GM21528 (cell line): ENCODE results near the gene GPC6.

Experiments used
- ATAC-seq: cut with Tn5 transposase; IDR thresholded peaks from one replicate; pipeline ENCODE4 v1.9.1; 2021; ENCODE audit warnings: mild to moderate bottlenecking, moderate library complexity; ENCODE audit not compliant: unreplicated experiment, low FRiP score

Gene GPC6

DNA sequence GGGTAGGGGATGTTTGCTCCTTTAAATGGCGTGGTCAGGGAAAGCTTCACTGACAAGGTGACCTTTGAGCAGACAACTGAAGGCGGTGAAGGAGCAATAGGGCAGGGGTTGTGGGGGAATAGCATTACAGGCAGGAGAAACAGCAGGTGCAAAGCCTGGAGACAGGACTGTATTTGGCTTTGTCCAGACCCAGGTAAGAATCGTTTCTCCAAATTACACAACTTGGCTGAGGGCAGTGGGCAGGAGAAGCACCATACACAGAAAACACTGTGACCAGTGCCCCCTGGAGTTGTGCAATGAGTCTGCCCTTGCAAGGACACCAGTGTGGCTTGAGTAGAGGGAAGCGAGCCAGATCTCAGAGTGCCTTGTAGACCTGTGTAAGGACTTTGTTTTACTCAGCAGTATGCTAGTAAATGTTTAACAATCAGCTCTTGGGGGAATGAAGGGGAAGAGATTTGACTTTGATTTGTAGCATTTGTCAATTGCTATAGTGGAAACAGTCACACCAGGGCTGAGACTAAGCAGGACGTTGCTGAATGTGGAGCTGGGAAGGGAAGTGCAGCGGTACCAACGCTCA is 892.8 kb downstream of the GPC6 start:
- no peak for ATAC-seq

DNA sequence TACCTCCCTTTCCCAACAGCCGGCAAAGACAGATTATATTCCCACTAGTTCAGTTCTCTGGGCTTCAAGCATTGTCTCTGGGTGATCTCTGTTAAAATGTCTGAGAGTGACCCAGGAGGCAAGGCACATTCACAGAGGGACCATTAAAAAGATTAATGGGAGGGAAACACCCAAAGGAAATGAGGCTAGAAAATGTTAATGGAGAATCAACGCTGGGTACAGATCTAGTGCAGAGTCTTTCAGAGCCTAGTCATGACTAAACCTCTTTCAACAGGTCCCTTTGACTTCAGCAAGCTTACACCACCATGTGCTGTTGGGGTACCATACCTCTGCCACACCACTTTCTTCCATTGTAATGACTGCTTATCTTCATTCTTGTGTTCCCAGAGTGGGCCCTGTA is 894.3 kb downstream of the GPC6 start:
- ATAC-seq = no peak

DNA sequence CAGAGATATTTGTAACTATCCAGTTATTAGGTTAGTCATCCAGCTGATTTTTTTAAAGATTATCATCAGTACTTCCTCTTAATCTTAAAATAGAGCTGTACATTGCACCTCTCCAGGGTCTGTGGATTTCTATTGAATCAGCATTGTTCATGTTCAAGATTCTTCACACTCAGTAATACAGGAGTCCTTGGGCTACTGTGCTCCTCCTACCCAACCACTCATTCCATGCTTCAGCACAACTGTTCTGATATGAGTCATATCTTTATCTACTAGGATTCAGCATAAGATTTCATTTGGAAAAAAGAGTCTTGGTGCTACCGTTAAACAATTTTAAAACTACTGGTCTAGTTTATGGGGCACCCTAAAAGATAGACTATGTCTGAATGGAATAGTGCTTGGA is 895.1 kb downstream of the GPC6 start:
- ATAC-seq = no peak

DNA sequence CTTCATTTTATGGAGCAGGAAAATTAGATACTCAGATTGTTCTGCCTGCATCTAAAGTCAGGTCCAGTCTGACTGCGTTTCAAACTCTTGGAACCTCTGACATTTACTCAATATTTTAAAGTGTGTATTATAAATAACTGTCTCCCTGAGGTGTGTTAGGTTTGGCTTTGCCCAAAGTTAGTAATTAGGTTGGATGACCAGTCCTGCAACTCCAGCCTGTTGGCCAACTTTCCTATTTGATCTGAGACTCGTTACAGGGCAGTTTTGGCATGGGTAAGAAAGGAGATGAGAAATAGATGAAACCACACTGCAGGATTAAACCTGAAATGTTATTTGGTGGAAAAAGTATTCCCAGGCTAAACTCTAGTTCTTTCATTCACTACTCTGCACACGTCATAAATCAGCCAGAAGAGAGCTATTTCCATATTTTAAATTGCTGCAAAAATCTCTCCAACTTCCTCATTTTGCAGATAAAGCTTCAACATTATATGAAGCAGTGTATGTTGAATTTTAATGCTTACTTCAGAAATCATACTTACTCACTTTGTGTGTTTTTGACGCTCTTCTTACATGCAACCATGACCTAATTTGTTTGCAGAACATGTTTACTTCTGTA is 895.8 kb downstream of the GPC6 start:
- no peak for ATAC-seq

DNA sequence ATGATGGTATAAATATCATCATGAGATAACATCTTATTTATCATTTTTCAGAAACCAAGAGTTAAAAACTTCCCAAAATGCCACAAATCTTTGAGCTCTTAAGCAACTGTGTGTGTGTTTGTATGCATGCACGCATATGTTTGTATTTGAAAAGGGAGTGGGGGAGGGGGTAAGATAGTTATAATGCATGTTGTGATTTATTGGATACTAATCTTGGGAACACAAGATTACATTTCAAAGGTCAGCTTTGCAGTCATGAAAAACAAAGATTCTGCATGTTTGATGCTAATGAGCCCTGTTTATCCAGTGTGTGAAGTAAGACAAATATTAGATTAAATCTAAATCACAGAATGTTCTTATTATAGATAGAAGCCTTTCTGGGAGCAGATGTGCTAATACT is 897.0 kb downstream of the GPC6 start:
- ATAC-seq = no peak

DNA sequence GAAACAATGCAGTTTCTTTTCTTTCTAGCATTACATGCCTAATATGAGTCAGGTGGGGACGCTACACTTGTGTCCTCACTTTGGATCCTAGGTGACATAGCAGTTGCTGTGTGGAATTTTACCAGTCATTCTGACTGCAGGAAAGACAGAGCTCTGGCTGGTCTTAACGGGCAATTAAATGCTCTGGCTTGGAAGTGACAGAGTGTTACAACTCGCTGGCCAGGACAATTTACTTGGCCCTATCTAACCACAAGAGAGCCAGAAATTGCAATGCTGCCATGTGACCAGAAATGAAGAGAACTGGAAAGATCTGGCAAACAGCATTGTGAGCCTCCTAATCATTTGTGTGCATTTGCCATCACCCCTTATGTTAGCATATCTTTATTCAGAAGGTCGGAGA is 901.8 kb downstream of the GPC6 start:
- ATAC-seq = no peak

DNA sequence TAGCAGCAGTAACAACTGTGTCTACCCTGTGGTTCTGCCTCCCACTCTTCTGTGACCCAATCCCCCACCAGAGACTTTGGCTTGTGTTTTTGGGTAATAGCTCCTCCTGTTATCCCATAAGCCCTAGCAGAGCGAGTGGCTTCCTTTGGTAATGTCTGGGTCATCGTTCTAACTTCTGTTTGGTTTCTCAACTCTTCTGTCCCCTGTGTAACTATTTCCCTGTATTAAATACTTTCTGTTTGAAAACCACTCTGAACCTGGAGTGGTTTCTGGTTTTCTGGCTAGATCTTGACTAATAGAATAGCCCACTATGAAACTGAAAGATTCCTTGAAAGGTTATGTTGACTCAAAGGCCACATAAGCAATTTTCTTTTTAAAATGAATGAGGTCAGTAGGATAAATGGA is 902.9 kb downstream of the GPC6 start:
- no peak for ATAC-seq

DNA sequence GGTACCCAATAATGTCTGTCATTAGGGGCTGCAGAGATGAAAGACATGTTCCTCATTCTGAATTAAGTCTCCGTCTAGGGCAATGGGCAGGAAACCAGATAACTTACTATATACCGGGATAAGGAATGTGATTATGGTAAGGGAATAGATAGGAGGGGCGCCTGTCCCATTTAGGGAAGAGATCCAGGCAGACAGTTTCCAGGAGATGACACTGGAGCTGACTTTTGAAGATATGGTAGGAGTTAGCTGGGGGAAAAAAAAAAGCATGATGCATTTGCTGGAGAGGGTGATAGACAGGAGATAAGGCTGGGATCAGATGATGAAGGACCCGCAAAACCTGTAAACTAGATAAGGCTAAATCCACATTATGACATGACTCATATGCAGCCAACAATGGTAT is 912.2 kb downstream of the GPC6 start:
- ATAC-seq = no peak

DNA sequence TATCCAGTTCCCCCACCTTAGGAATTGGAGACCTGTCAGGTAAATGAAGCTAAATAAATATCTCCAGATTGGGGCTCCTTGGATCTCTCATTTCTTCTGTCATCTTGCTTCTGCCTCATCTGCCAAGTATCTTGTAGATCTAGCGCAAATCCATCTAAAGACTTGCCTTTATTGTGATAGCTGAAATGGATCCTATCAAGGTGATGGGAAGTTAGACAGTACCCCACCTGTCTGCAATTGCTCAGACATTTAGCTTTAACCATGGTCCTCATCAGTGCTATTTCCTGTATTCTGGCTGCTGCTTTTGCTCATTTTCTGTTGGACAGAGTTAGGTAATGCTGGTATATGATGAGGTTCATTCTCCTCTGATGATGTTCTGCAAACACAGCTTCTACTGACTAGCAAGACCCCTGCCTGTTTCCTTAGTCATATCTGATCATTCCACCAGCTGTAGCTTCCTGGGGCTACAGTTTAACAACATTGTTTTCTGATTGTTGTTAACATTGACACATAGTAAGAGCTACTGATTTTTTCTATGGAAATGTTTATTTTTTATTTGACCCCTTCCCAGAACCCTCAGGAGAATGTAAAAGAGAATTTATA is 912.9 kb downstream of the GPC6 start:
- ATAC-seq = no peak

DNA sequence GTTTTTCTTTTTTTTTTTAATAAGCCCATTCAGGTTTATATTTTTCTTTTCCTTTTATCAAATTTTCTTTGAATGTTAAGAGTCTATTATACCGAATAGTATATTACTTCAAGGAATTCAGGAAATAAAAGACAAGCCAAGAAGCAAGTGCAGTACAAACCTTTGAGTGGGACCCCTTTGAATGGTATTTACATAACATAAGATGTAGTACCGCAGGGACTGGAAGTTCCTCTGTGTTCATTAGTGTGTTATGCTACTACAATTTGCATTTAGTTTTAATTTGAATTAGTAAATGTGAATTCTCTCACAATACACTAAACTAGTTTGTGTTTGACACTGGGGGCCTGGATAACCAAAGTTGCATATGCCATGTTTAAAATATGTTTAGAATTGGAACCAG is 913.4 kb downstream of the GPC6 start:
- ATAC-seq = no peak

DNA sequence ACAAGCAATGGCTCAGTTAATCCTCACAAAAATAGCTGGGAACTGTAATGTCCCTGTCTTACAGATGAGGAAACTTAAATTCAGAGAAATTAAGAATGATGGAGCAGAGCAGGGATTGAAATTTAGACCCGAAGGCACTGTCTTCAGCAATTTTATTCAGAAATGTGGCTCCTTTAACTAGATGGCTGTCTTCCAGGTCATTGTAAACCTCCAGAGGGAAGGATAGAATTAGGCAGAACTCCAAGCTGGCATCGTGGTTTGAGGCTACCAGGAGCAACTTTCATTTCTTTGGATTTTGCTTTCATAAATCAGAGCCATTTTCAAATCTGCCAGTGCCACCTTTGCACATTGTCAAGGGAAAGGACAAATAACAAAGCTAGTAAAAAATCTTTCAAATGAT is 913.9 kb downstream of the GPC6 start:
- no peak for ATAC-seq

DNA sequence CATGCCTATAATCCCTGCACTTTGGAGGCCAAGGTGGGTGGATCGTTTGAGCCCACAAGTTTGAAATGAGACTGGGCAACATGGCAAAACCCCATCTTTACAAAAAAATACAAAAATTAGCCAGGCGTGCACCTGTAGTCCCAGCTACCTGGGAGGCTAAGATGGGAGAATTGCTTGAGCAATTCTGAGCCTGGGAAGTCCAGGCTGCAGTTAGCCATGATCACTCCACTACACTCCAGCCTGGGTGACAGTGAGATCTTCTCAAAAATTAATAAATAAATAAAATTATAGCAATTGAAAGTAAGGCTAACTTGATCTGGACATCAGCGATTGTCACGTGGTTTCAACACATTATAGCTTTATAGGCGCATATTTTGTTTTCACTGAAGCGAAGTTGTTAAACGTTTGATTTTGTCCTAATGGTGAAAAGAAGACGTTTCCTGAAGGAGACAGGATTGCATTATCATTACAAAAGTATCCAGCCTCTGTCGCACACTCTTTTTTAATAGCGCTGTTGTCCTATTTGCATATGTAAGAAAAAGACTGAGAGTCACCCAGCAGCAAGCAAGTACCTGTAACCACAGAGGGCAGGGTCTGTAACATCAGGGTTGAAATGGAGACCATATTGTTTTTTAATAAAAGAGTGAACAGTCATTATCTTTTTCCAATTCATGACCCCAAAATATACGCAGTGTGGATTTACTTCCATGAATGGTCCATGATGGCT is 917.2 kb downstream of the GPC6 start:
- ATAC-seq = no peak

DNA sequence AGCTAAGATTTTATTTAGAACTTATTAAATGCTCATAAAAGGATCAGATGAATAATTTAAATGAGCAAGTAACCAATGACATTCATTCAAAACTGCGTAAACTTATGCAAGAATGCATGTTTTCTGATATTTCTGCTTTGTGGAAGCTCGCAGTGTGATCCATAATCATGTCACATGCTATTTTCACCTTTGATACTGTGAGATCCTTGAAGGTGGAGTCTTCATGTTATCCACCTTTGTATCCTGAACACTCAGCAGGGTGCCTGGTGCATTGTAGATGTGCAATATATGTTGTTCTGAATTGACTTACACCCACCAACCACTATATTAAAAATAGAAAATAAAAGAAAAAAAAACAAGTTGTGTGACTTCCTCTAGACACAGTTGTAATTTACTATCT is 919.4 kb downstream of the GPC6 start:
- ATAC-seq = no peak

DNA sequence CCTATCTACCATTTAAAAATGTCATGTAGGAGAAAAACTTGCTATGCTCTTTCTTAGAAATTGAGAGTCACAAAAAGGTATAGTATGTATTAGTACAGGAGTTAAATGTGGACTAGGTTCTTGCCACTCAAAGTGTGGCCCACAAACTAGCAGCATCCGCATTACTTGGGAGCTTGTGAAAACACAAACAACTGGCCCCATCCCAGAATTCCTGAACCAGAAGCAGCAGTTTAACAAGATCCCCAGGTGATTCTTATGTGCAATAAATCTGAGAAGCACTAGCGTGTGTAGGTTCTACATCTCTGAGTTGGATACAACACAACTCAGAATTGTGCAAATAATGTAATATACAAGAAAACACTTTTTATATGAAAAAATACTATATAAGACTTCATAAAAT is 927.0 kb downstream of the GPC6 start:
- no peak for ATAC-seq

DNA sequence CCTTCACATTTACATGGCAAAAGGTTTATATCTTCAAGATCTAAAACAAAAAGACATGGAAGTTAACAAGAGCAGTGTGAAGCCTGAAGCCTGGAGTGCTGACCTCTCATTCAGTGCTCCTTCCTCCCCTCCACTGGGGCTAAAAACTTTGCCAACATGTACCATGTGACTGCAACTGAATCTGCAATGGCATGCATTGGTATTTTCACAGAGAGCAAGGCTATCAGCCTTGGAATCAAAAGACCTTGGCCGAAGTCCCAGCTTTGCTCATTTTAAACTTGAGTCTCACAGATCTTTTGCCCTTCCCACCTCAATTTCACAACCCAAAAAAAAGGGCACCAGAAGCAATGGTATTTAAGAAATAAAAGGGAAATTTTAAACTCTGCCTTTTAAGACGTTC is 927.8 kb downstream of the GPC6 start:
- no peak for ATAC-seq

DNA sequence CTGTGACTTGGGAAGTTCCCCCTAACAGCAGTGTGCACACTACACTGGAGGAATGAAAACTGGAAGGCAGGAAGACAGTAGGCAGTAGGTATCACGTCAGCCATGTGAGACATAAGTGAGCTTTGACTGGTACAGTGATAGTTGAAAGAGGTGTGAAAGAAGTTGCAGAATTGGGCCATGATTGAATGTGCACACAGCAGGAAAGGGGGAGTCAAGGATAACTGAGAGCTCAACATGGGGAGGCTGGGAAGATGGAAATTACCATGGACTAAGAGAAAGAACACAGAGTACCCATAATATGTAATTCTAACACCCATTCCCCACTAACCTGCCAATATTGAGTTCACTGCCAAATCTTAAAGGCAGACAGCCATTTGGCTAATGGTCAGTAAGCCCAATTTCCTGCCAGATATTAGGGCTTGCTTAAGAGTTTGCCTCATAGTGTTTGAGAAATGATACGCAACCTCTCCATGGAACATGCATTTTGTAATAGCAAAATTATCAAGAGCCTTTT is 931.2 kb downstream of the GPC6 start:
- no peak for ATAC-seq

DNA sequence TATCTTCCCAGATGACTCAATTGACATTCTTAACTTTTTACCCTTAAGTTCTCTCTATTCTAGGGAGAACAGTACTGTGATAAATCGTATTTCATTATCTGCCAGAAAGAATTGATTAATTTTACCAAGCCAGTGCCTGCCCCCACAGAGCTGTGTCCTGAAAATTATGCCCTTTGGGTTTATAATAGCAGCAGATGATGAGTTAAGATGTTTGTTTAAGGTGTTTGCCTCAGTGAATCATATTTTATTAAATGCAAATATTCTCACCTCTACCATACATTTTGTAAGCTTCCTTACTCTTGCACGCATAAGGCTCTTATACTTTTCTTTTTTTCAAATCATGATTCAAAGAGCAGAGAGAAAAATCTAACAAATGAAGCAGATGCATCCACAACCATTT is 934.3 kb downstream of the GPC6 start:
- ATAC-seq = no peak

DNA sequence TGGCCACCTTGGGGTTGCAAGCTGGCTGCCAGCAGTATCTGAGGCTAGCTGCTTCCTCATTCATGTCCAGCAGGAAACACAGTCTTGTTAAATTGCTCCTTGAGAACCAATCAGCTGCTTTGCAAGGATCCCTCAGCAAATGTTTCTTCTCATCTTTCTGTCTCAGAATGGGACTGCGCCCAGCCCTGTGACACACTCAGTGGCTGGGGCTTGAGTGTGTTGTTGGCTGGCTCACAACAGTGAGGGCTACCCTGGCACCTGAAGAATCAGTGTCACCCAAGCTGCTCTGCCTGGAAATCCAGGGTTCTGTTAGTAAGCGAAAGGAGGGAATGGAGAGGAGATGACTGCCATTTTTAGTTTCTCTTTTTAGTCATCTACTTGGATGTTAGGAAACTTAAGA is 935.7 kb downstream of the GPC6 start:
- ATAC-seq = no peak

DNA sequence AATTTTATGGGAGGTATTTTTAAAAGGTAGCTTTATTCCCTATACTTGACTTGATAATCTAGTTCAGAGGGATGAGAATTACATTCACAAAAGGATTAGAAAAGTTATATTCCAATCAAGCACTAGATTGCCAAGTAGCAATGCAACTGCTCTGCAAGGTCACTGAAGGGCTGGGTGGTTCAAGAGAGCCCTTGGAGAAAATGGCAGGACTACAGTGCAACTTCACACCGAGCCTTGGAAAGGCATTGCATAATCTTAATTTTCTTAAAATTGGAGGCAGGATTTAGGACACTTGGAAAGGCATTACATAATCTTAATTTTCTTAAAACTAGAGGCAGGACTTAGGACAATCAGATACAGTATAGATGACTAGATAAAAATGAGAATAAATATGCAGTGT is 936.9 kb downstream of the GPC6 start:
- no peak for ATAC-seq

DNA sequence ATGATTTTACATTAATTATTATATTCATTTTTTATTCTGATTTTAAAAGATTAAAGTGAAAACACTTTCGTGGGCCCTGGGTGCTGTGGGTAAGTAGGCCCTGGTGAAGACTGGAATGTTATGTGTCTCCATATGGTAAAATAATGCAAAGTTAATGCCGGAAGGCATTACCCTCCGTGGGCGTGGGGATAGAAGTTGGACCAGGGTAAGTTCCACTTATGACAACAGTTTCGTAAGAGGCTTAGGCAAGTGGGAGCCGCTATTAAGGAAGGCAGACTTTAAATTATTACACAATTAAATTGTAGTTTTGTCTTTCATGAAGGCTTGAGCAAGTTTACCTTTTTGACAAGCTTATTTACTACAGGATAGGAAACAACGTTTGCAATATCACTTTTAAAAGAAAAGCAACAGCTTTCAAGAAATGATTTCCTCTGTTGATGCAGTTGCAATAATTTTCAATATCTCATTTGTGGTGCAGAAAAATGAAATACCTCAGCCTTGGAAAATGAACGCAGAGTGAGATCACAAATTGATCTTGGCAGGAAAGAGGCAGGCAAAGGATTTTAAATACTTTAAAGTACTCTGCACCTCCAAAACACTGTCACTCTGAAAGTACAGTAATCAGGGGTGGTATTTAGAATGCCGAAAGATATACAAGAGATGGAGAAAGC is 942.3 kb downstream of the GPC6 start:
- no peak for ATAC-seq
